K562 (cell line): ENCODE data around the gene HPS4. TPM values are rescaled to one million over a fixed set of nuclear protein-coding genes. Genes with fewer than 3 reads are reported as not detected.

Experiments used
- ATAC-seq: fragments of 200-7000 bp; cut with Tn5 transposase; 3 replicates; pipeline ENCODE4 v1.9.1; 2020; ENCODE audit warnings: moderate library complexity
- BruUV-seq: library from RNA; stranded (reverse); fragments of 400-500 nt; replicated peaks from 2 replicates; lab custom pipeline; 2021; lab: Mats Ljungman, UMichigan
- CTCF ChIA-PET: fragments of 300-600 bp; formaldehyde crosslinking; extraction: SDS; loops from one replicate; lab custom pipeline; 2021; ENCODE audit warnings: low intra/inter-chr PET ratio; lab: Yijun Ruan, JAX
- POLR2A ChIA-PET: fragments of 300-600, 350-650 bp; sonication (Branson Sonifier 250); formaldehyde crosslinking; extraction: SDS; loops from one replicate; lab custom pipeline; 2021; ENCODE audit warnings: antibody characterized with exemption, inconsistent platforms; lab: Yijun Ruan, JAX
- DNase-seq, 4 experiments: peaks; one replicate each; pipeline versions ENCODE4 v3.0.0 to v3.0.0-alpha.2; 2011 to 2018; ENCODE audit warnings: low spot score in 3 of 4, mixed read lengths in 3 of 4; ENCODE audit errors: extremely low read depth in 1 of 4
- FAIRE-seq: peaks from 2 replicates; lab custom pipeline; 2011; peaks lifted over from hg19 to GRCh38; lab: Jason Lieb, UNC
- H2AFZ ChIP-seq: 2 replicates; pipeline ENCODE4 v1.6.0; 2011; ENCODE audit warnings: low read depth, low read length, control low read depth, inconsistent platforms
- H3K27ac ChIP-seq: fragments of 200-600 bp; 3 replicates; pipeline ENCODE4 v1.8.0; 2011; ENCODE audit warnings: low read depth, mild to moderate bottlenecking, control low read depth, inconsistent platforms, low read length, moderate library complexity, mixed read lengths; ENCODE audit errors: extremely low read depth
- H3K27me3 ChIP-seq, 2 experiments: fragments of 300-600 bp in 1 of 2; 2 replicates in 1 of 2; 3 replicates in 1 of 2; pipeline versions ENCODE4 v1.6.0 to v1.8.0; 2011; ENCODE audit warnings: inconsistent platforms in 2 of 2, low read length in 2 of 2, mild to moderate bottlenecking in 1 of 2, mixed read lengths in 1 of 2, moderate library complexity in 1 of 2; ENCODE audit not compliant: control insufficient read depth in 2 of 2, insufficient read depth in 2 of 2
- H3K36me3 ChIP-seq: fragments of 300-600 bp; 3 replicates; pipeline ENCODE4 v1.8.0; 2011; ENCODE audit warnings: mild to moderate bottlenecking, low read length, inconsistent platforms; ENCODE audit not compliant: control insufficient read depth, insufficient read depth
- H3K4me1 ChIP-seq, 2 experiments: fragments of 200-600 bp in 1 of 2; replicated peaks in 1 of 2; 2 replicates in 1 of 2; 3 replicates in 1 of 2; pipeline versions ENCODE4 v1.5.1 to v1.8.0; 2011; ENCODE audit warnings: inconsistent platforms in 2 of 2, low read length in 2 of 2, mild to moderate bottlenecking in 1 of 2, mixed read lengths in 1 of 2, moderate library complexity in 1 of 2; ENCODE audit not compliant: control insufficient read depth in 2 of 2, insufficient read depth in 2 of 2
- H3K4me2 ChIP-seq: 2 replicates; pipeline ENCODE4 v1.6.1; 2011; ENCODE audit warnings: low read length, control low read depth, inconsistent platforms, mixed read lengths; ENCODE audit not compliant: insufficient read depth
- H3K4me3 ChIP-seq: fragments of 200-600 bp; sonication (generic), shearing (Covaris generic); 2 replicates; pipeline ENCODE4 v1.5.1; 2016; ENCODE audit warnings: control low read depth, inconsistent platforms
- H3K79me2 ChIP-seq: fragments of 200-600 bp; 3 replicates; pipeline ENCODE4 v1.8.0; 2011; ENCODE audit warnings: low read length, inconsistent platforms; ENCODE audit not compliant: control insufficient read depth, insufficient read depth
- H3K9ac ChIP-seq, 2 experiments: 2 replicates each; pipeline versions ENCODE4 v1.6.0 to v1.6.1; 2011; ENCODE audit warnings: low read depth in 2 of 2, low read length in 2 of 2, control low read depth in 1 of 2, inconsistent platforms in 1 of 2, mild to moderate bottlenecking in 1 of 2, mixed read lengths in 1 of 2; ENCODE audit not compliant: insufficient read depth in 1 of 2
- H3K9me1 ChIP-seq: one replicate; pipeline ENCODE4 v1.6.0; 2011; ENCODE audit warnings: inconsistent platforms, mild to moderate bottlenecking, low read length, moderate library complexity; ENCODE audit not compliant: control insufficient read depth, insufficient read depth
- H3K9me3 ChIP-seq: replicated peaks from 2 replicates; pipeline ENCODE4 v1.5.1; 2011; ENCODE audit warnings: low read depth, low read length, inconsistent platforms; ENCODE audit not compliant: control insufficient read depth, insufficient read depth
- H4K20me1 ChIP-seq: replicated peaks from 2 replicates; pipeline ENCODE4 v1.6.1; 2011; ENCODE audit warnings: low read length, inconsistent platforms, mixed read lengths; ENCODE audit not compliant: control insufficient read depth, insufficient read depth
- ARID3B ChIP-seq: fragments of 250-450 bp; sonication (Bioruptor Pico); IDR thresholded peaks from 2 replicates; pipeline ENCODE4 v1.4.0; 2020; ENCODE audit warnings: borderline replicate concordance
- BHLHE40 ChIP-seq: IDR thresholded peaks from 2 replicates; pipeline ENCODE4 v1.6.1; 2011; ENCODE audit warnings: low read length, improper control_type of control experiment
- CBFA2T2 ChIP-seq: fragments of 450-650 bp; conservative IDR thresholded peaks from 2 replicates; pipeline ENCODE4 v1.6.1; 2017; ENCODE audit warnings: mild to moderate bottlenecking
- CC2D1A ChIP-seq: fragments of 450-650 bp; IDR thresholded peaks from 2 replicates; pipeline ENCODE4 v1.6.1; 2017; ENCODE audit warnings: mild to moderate bottlenecking
- CHD2 ChIP-seq: IDR thresholded peaks from 2 replicates; pipeline ENCODE4 v1.6.1; 2011; ENCODE audit warnings: low read depth, low read length
- COPS2 ChIP-seq: fragments of 450-650 bp; conservative IDR thresholded peaks from 2 replicates; pipeline ENCODE4 v1.6.1; 2016; ENCODE audit warnings: mild to moderate bottlenecking, moderate library complexity
- CREM ChIP-seq: IDR thresholded peaks from 2 replicates; pipeline ENCODE4 v1.6.1; 2014; ENCODE audit warnings: antibody characterized with exemption, low read depth
- CTBP1 ChIP-seq: fragments of 450-650 bp; IDR thresholded peaks from 2 replicates; pipeline ENCODE4 v1.6.1; 2016; ENCODE audit warnings: borderline replicate concordance
- GATAD2A ChIP-seq: fragments of 450-650 bp; IDR thresholded peaks from 2 replicates; pipeline ENCODE4 v1.6.1; 2017
- L3MBTL2 ChIP-seq: fragments of 450-650 bp; IDR thresholded peaks from 2 replicates; pipeline ENCODE4 v1.6.1; 2016; ENCODE audit warnings: mild to moderate bottlenecking, moderate library complexity
- MTA2 ChIP-seq: fragments of 450-650 bp; IDR thresholded peaks from 2 replicates; pipeline ENCODE4 v1.6.1; 2016; ENCODE audit warnings: low read depth
- POLR2A ChIP-seq: fragments of 450-650 bp; conservative IDR thresholded peaks from 2 replicates; pipeline ENCODE4 v1.6.1; 2016
- SIN3B ChIP-seq: fragments of 450-650 bp; IDR thresholded peaks from 2 replicates; pipeline ENCODE4 v1.6.1; 2017; ENCODE audit warnings: low read depth, mild to moderate bottlenecking, moderate library complexity
- SNIP1 ChIP-seq: fragments of 450-650 bp; IDR thresholded peaks from 2 replicates; pipeline ENCODE4 v1.7.1; 2017; ENCODE audit warnings: low read depth, mild to moderate bottlenecking
- ZC3H11A ChIP-seq: IDR thresholded peaks from 2 replicates; pipeline ENCODE4 v1.6.1; 2012; ENCODE audit warnings: low read depth, low read length, improper control_type of control experiment
- ZNF277 ChIP-seq: fragments of 250-450 bp; sonication (Bioruptor Pico); IDR thresholded peaks from 2 replicates; pipeline ENCODE4 v1.8.0; 2022; ENCODE audit warnings: inconsistent platforms, mild to moderate bottlenecking, moderate library complexity, borderline replicate concordance
- WGBS: fragments of 100-300 bp; shearing (Covaris generic); methylation state at CpG from one replicate; pipeline ENCODE4 v1.1.6; 2016; ENCODE audit warnings: low coverage, mixed read lengths; ENCODE audit not compliant: insufficient coverage; ENCODE audit errors: missing lambda C conversion rate; 5-methylcytosine and 5-hydroxymethylcytosine counted together
- in situ Hi-C: fragments of 300-500 bp; cut with MboI; formaldehyde crosslinking; loops from 4 replicates; pipeline ENCODE4 v1.15.0; 2018; ENCODE audit warnings: inconsistent platforms, mixed read lengths
- intact Hi-C: fragments of 100-400 bp; cut with micrococcal nuclease; formaldehyde crosslinking; loops from 2 replicates; pipeline ENCODE4 v1.14.2; 2022
- polyA plus RNA-seq, 8 experiments: library from polyadenylated mRNA; depleted of rRNA in 4 of 8; stranded (reverse) in 5 of 8; unstranded in 3 of 8; fragments of >200 nt; fragmentation: Nextera tagmentation in 2 of 8; fragmentation: Illumina TruSeq in 1 of 8; extraction: Ambion mirVana in 2 of 8; extraction: Trizol in 1 of 8; gene quantifications; 2 replicates each; pipeline versions ENCODE4 v1.2.1 to v1.2.3, GENCODE V29; 2011 to 2014; ENCODE audit warnings: inconsistent platforms in 1 of 8, missing spikeins in 1 of 8
- total RNA-seq, 7 experiments: library from RNA; depleted of rRNA in 6 of 7; stranded (reverse); fragments of >200 nt in 6 of 7; fragmentation: Illumina TruSeq in 2 of 7; extraction: Trizol in 2 of 7; gene quantifications; 2 replicates each; pipeline versions ENCODE4 v1.2.1 to v1.2.3, GENCODE V29; 2011 to 2021; ENCODE audit warnings: low replicate concordance in 1 of 7
- TF ChIP-seq, protein P1 (sequence below): sonication (generic); formaldehyde crosslinking; IDR thresholded peaks from 2 replicates; pipeline ENCODE4 v1.8.0; 2022; ENCODE audit warnings: mild to moderate bottlenecking, missing genetic modification reagents

The HPS4 gene
- total and polyA plus RNA-seq, 9 of the 15 experiments (the other 6 are each of a cell fraction or from before 2014, with no cell fraction given): 12.8 to 29.2 (median 25.3) TPM

DNA sequence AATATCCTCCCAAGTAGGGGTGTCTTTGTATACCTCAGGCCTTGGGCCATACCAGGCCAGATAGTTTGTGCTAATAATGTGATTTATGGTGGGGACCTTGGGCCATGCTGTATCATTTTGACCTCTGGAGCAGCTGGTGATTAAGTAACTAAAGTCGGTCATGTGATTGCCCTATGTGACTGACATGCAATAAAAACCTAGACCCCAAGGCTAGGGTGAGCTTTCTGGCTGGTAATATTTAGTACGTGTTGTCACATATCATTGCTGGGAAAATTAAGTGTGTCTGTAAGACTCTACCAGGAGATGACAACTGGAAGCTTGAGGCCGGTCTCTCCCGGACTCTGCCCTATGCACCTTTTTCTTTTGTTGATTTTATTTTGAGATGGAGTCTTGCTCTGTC, 41.3 kb upstream of the HPS4 start:
- H3K4me2 ChIP-seq: no peak overlapping the region
- WGBS: 97% methylated on average over 4 of the region's 4 CpGs
- H2AFZ ChIP-seq: no peak overlapping the region
- H3K4me3 ChIP-seq: no peak overlapping the region
- TF ChIP-seq ZC3H11A: no peak
- TF ChIP-seq L3MBTL2: no peak
- H3K4me1 ChIP-seq: no peaks in the 10 kb centered on the region; a peak in 1 of 5 replicates
- H3K9ac ChIP-seq: no peak overlapping the region
- POLR2A ChIA-PET: interaction anchor here (0.7 to 1.6 kb wide), 2 partner anchors 8 to 13 kb away, joined by 3 to 4 read pairs; partner anchors contain the start of gene TFIP11
- ATAC-seq: no peak
- no peak for FAIRE-seq
- H3K36me3 ChIP-seq: peaks cover 64% of the 10 kb centered on the region
- H3K9me3 ChIP-seq: no peaks in the 10 kb centered on the region
- CTCF ChIA-PET: no interaction called here
- in situ Hi-C loops: no loop called here
- H3K27me3 ChIP-seq: no peaks in the 10 kb centered on the region
- no peak for DNase-seq
- H3K79me2 ChIP-seq: no peaks in the 10 kb centered on the region
- no peaks in the 10 kb centered on the region for H4K20me1 ChIP-seq
- no peak overlapping the region for H3K27ac ChIP-seq
- no peaks in the 10 kb centered on the region for H3K9me1 ChIP-seq
- no TSS peak for BruUV-seq
- intact Hi-C loops: no loop called here

DNA sequence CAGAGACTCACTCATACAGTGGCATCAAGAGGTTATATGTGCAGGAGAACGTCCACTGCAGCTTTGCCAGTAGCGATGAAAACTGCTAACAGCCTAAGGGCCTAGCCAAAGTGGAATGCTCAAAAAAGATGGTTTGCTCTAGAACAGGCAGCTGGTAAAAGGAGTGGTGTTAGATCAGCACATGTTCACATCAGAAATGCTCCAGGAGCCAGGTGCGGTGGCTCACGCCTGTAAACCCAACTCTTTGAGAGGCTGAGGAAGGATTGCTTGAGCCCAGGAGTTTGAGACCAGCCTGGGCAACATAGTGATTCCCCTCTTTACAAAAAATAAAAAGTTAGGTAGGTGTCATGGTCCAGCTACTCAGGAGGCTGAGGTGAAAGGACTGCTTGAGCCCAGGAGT, 39.0 kb upstream of the HPS4 start:
- in situ Hi-C loops: no loop called here
- no peak for TF ChIP-seq POLR2A
- no peak for TF ChIP-seq SNIP1
- no peak for TF ChIP-seq COPS2
- no peak for TF ChIP-seq CTBP1
- no peak for TF ChIP-seq SIN3B
- no peak for TF ChIP-seq ZNF277 (CRISPR knock-in tag)
- TF ChIP-seq ARID3B (CRISPR knock-in tag): no peak
- no peak for TF ChIP-seq CREM
- no peak for TF ChIP-seq CHD2
- TF ChIP-seq, protein P1, sequence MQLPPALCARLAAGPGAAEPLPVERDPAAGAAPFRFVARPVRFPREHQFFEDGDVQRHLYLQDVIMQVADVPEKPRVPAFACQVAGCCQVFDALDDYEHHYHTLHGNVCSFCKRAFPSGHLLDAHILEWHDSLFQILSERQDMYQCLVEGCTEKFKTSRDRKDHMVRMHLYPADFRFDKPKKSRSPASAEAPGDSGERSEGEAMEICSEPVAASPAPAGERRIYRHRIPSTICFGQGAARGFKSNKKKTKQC (CRISPR knock-in tag): no peak
- TF ChIP-seq CC2D1A: no peak
- TF ChIP-seq GATAD2A: no peak
- no peak for TF ChIP-seq BHLHE40
- no peak for TF ChIP-seq CBFA2T2
- TF ChIP-seq MTA2: no peak

More for the DNA sequence above, 39.0 kb upstream of the HPS4 start:
- Histone ChIP-seq H3K9me3 (no peaks in the 10 kb centered on the region), H3K4me3 (no peak overlapping the region), H2AFZ (no peak overlapping the region), H3K27me3 (no peaks in the 10 kb centered on the region), H3K79me2 (no peaks in the 10 kb centered on the region), H3K27ac (no peak overlapping the region), H3K4me1 (peaks cover 0 to 5% of the 10 kb centered on the region in 2 experiments; a peak in 3 of 5 replicates), H3K9ac (no peak overlapping the region), H3K36me3 (peaks cover 43% of the 10 kb centered on the region), H3K4me2 (no peak overlapping the region), H3K9me1 (no peaks in the 10 kb centered on the region), H4K20me1 (no peaks in the 10 kb centered on the region)
- WGBS: 90% methylated on average over 4 of the region's 4 CpGs
- BruUV-seq: no TSS peak
- ATAC-seq: no peak
- CTCF ChIA-PET: no interaction called here
- no peak for FAIRE-seq
- POLR2A ChIA-PET: interaction anchor here (1.5 to 2.3 kb wide), 3 partner anchors 9 to 14 kb away, joined by 5 to 8 read pairs (median 7); no protein-coding TSS in a partner anchor
- no peak for DNase-seq
- intact Hi-C loops: no loop called here
